ENCODE measurements around the gene KPNA4. TPM values are rescaled to one million over a fixed set of nuclear protein-coding genes. Genes with fewer than 3 reads are reported as not detected.

KPNA4 gene
- total and polyA plus RNA-seq, 5 donors from 2014 or later = 6.9 to 55.2 (median 8.6) TPM

DNA sequence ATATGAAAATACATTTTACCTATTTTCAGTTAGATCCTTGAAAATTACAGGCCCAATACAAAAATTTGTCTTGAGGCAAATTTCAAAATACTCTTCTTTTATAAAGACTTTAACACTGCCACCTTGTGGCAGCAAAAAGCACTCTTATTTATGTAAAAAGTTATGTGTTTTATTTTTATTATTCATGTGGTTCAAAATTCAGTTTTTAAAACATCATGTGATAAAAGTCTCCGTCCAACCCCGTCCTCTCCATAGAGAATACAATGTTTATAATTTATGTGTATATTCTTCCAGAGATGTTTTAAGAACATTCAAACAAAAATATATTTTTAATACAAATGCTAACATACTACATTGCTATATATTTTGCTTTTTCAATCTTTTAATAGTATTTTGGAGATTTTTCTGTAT is 78.9 kb downstream of the KPNA4 start:
- Histone ChIP-seq H3K36me3 (ENCODE audit: control insufficient read depth, insufficient read depth, low read length) (no peaks in the 10 kb centered on the region), H3K27ac (ENCODE audit: insufficient read depth, low read length, poor library complexity, severe bottlenecking) (no peak overlapping the region), H3K27me3 (ENCODE audit: control insufficient read depth, insufficient read depth, low read length) (no peaks in the 10 kb centered on the region), H3K4me3 (ENCODE audit: low read depth, low read length) (peak overlapping the region; percentile 4), H3K9me3 (ENCODE audit: control insufficient read depth in 2 of 2, low read length in 2 of 2) (no peaks in the 10 kb centered on the region), H3K4me1 (ENCODE audit: control insufficient read depth, insufficient read depth, low read length, poor library complexity, severe bottlenecking) (no peaks in the 10 kb centered on the region)
- DNase-seq = peak in 2 of 3 donors; percentile 29 to 66
- Mint-ChIP-seq H3K27ac (no peak overlapping the region), H3K27me3 (peaks cover 30% of the 10 kb centered on the region), H3K9me3 (peaks cover 0 to 3% (median 0%) of the 10 kb centered on the region in 7 donors), H3K36me3 (no peaks in the 10 kb centered on the region), H3K4me1 (peaks cover 0 to 6% (median 4%) of the 10 kb centered on the region in 4 donors), H3K4me3 (peak overlapping the region in 1 of 4 donors; percentile 69)
- ATAC-seq (ENCODE audit: low read depth in 2 of 2) = no peak

DNA sequence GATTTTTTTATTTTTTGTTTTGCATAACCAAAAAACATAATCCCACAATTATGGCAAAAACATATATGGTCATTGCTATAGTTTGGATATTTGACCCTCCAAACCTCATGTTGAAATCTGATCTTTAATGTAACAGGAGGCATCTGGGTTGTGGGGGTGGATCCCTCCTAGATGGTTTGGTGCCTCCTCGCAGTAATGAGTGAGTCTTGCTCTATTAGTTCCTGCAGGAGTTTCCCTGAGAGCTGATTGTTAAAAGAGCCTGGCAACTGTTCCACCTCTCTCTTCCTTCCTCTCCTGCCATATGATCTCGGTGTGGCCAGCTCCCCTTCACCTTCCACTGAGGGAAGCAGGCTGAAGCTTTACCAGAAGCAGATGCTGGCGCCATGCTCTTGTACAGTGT is 82.6 kb downstream of the KPNA4 start:
- Mint-ChIP-seq H3K27me3 (peaks cover 36% of the 10 kb centered on the region), H3K36me3 (no peaks in the 10 kb centered on the region)

DNA sequence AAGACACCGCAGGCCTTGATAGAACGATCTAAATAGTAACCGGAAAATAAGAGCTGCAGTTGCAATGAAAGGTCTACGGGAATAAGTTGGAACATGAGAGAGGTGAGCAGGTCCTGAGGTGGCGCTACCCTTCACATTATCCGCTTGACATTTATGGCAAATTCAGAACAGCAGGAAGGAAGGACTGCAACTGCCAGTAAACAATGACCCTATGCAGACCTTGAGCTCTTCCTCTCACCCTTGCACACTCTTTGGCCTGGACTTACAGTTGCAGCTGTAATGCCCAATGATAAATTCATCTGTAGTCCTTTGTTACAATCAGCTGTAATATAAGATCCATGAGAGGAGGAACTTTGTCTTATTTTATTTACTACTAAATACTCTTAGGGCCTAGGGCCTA is 83.5 kb downstream of the KPNA4 start:
- Mint-ChIP-seq H3K9me3 (peaks cover 0 to 3% (median 0%) of the 10 kb centered on the region in 7 donors), H3K4me1 (peaks cover 0 to 6% (median 4%) of the 10 kb centered on the region in 4 donors), H3K36me3 (no peaks in the 10 kb centered on the region), H3K27me3 (peaks cover 42% of the 10 kb centered on the region), H3K27ac (no peak overlapping the region), H3K4me3 (no peak overlapping the region)
- no peak overlapping the region for H3K27ac ChIP-seq (ENCODE audit: insufficient read depth, low read length, poor library complexity, severe bottlenecking)
- no peaks in the 10 kb centered on the region for H3K4me1 ChIP-seq (ENCODE audit: control insufficient read depth, insufficient read depth, low read length, poor library complexity, severe bottlenecking)
- H3K36me3 ChIP-seq (ENCODE audit: control insufficient read depth, insufficient read depth, low read length) = no peaks in the 10 kb centered on the region
- no peaks in the 10 kb centered on the region for H3K9me3 ChIP-seq (ENCODE audit: control insufficient read depth in 2 of 2, low read length in 2 of 2)
- DNase-seq = no peak
- H3K27me3 ChIP-seq (ENCODE audit: control insufficient read depth, insufficient read depth, low read length) = peaks cover 3% of the 10 kb centered on the region
- no peak overlapping the region for H3K4me3 ChIP-seq (ENCODE audit: low read depth, low read length)
- ATAC-seq (ENCODE audit: low read depth in 2 of 2) = no peak

More for the DNA sequence above, 82.6 kb downstream of the KPNA4 start:
- Mint-ChIP-seq H3K4me3 (no peak overlapping the region), H3K9me3 (peaks cover 0 to 3% (median 0%) of the 10 kb centered on the region in 7 donors), H3K27ac (no peak overlapping the region), H3K4me1 (peaks cover 0 to 6% (median 4%) of the 10 kb centered on the region in 4 donors)
- no peak overlapping the region for H3K27ac ChIP-seq (ENCODE audit: insufficient read depth, low read length, poor library complexity, severe bottlenecking)
- H3K4me1 ChIP-seq (ENCODE audit: control insufficient read depth, insufficient read depth, low read length, poor library complexity, severe bottlenecking) = no peaks in the 10 kb centered on the region
- ATAC-seq (ENCODE audit: low read depth in 2 of 2) (no peak), DNase-seq (no peak)
- no peaks in the 10 kb centered on the region for H3K36me3 ChIP-seq (ENCODE audit: control insufficient read depth, insufficient read depth, low read length)
- no peaks in the 10 kb centered on the region for H3K9me3 ChIP-seq (ENCODE audit: control insufficient read depth in 2 of 2, low read length in 2 of 2)
- H3K27me3 ChIP-seq (ENCODE audit: control insufficient read depth, insufficient read depth, low read length) = peaks cover under 1% of the 10 kb centered on the region
- no peak overlapping the region for H3K4me3 ChIP-seq (ENCODE audit: low read depth, low read length)

DNA sequence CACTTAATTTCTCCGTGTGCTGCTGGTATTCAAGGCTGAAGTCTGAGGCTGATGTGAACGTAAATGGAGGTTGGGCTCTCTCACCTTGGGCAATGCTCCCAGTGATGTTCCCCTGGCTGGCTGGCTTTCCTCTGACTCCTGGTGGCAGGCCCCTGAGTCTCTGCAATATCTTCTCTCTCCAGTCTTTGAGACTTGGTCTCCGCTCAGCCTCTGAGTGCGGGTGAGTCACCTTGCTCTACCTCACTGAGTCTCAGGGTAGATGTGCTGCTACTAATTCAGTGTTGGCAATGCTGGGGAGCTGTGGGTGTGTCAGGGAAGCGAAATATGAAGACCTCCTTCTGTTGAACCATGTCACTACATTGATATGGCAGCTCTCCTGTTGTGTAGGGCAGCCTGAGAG is 84.4 kb downstream of the KPNA4 start:
- DNase-seq (no peak), ATAC-seq (ENCODE audit: low read depth in 2 of 2) (no peak)
- Mint-ChIP-seq H3K36me3 (no peaks in the 10 kb centered on the region), H3K27ac (peak overlapping the region in 1 of 3 donors; percentile 80), H3K27me3 (peaks cover 38% of the 10 kb centered on the region), H3K4me3 (no peak overlapping the region), H3K4me1 (peaks cover 0 to 6% (median 2%) of the 10 kb centered on the region in 4 donors), H3K9me3 (peaks cover 0 to 3% (median 0%) of the 10 kb centered on the region in 7 donors)
- Histone ChIP-seq H3K4me1 (ENCODE audit: control insufficient read depth, insufficient read depth, low read length, poor library complexity, severe bottlenecking) (no peaks in the 10 kb centered on the region), H3K27me3 (ENCODE audit: control insufficient read depth, insufficient read depth, low read length) (peaks cover 3% of the 10 kb centered on the region), H3K27ac (ENCODE audit: insufficient read depth, low read length, poor library complexity, severe bottlenecking) (no peak overlapping the region), H3K9me3 (ENCODE audit: control insufficient read depth in 2 of 2, low read length in 2 of 2) (no peaks in the 10 kb centered on the region), H3K36me3 (ENCODE audit: control insufficient read depth, insufficient read depth, low read length) (no peaks in the 10 kb centered on the region), H3K4me3 (ENCODE audit: low read depth, low read length) (no peak overlapping the region)

DNA sequence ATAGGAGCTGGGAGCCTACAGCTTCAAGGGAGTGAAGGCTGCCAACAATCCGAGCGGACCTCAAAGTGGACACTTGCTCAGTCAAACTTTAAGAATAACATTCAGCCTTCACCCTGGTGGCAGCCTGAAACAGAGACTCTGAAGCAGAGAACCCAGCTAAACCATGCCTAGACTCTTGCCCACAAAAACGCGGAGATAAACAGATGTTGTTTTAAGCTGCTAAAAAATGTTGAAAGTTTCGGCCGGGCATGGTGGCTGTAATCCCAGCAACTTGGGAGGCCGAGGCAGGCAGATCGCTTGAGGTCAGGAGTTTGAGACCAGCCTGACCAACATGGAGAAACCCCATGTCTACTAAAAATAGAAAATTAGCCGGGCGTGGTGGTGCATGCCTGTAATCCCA is 86.0 kb downstream of the KPNA4 start:
- ATAC-seq (ENCODE audit: low read depth in 2 of 2) = no peak
- Histone ChIP-seq H3K4me3 (ENCODE audit: low read depth, low read length) (no peak overlapping the region), H3K27ac (ENCODE audit: insufficient read depth, low read length, poor library complexity, severe bottlenecking) (no peak overlapping the region), H3K36me3 (ENCODE audit: control insufficient read depth, insufficient read depth, low read length) (no peaks in the 10 kb centered on the region), H3K4me1 (ENCODE audit: control insufficient read depth, insufficient read depth, low read length, poor library complexity, severe bottlenecking) (no peaks in the 10 kb centered on the region), H3K9me3 (ENCODE audit: control insufficient read depth in 2 of 2, low read length in 2 of 2) (no peaks in the 10 kb centered on the region), H3K27me3 (ENCODE audit: control insufficient read depth, insufficient read depth, low read length) (peaks cover 9% of the 10 kb centered on the region)
- H3K36me3 Mint-ChIP-seq = no peaks in the 10 kb centered on the region
- peaks cover 0 to 3% (median 0%) of the 10 kb centered on the region in 7 donors for H3K9me3 Mint-ChIP-seq
- no peaks in the 10 kb centered on the region for H3K4me1 Mint-ChIP-seq
- no peak for DNase-seq
- H3K4me3 Mint-ChIP-seq = no peak overlapping the region
- no peak overlapping the region for H3K27ac Mint-ChIP-seq
- H3K27me3 Mint-ChIP-seq = peaks cover 27% of the 10 kb centered on the region

DNA sequence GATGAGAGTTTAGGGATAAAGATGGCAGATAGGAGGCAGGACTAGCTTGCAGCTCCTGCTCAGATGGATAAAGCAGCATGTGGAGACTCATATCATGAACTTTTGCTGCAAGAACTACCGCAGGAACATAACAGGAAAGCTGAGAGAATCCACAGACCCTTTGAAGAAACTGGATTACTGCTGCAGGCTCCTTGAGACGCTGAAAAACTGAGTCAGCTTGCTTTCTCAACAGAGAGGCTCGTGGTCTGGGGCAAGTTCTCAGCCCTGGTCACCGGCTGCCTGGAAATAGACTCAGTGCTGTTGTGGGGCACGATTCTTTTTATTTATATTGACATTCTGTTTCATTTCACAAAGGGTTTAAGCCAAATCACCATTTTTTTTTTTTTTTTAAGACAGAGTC is 87.0 kb downstream of the KPNA4 start:
- no peak overlapping the region for H3K4me3 Mint-ChIP-seq
- no peak for ATAC-seq (ENCODE audit: low read depth in 2 of 2)

DNA sequence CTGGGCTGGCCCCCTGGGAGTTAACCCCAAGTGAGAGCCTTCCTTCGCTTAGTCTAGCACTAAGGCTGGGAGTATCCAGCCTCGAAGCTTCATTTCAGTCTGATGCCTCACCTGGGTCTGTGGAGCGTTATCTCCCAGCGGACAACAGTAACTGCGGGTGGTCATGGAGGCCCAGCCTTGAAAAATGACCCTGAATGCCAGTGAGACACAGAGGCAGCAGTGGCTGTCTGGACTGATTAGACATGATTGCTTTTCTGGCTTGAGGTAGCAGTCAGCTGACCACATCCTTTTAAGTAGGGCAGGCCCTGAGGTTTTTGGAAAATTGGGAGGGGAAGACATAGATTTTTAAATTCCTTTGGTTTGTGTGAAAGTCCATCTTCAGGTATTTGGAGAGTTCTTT is 87.6 kb downstream of the KPNA4 start:
- no peak overlapping the region for H3K27ac ChIP-seq (ENCODE audit: insufficient read depth, low read length, poor library complexity, severe bottlenecking)
- H3K27ac Mint-ChIP-seq = no peak overlapping the region
- H3K27me3 ChIP-seq (ENCODE audit: control insufficient read depth, insufficient read depth, low read length) = peaks cover 19% of the 10 kb centered on the region
- H3K4me3 Mint-ChIP-seq = no peak overlapping the region
- H3K4me1 Mint-ChIP-seq = no peaks in the 10 kb centered on the region
- ATAC-seq (ENCODE audit: low read depth in 2 of 2) (no peak), DNase-seq (no peak)
- no peaks in the 10 kb centered on the region for H3K9me3 ChIP-seq (ENCODE audit: control insufficient read depth in 2 of 2, low read length in 2 of 2)
- no peaks in the 10 kb centered on the region for H3K4me1 ChIP-seq (ENCODE audit: control insufficient read depth, insufficient read depth, low read length, poor library complexity, severe bottlenecking)
- H3K27me3 Mint-ChIP-seq = peaks cover 21% of the 10 kb centered on the region
- peaks cover 0 to 1% (median 0%) of the 10 kb centered on the region in 7 donors for H3K9me3 Mint-ChIP-seq
- H3K36me3 ChIP-seq (ENCODE audit: control insufficient read depth, insufficient read depth, low read length) = no peaks in the 10 kb centered on the region
- H3K4me3 ChIP-seq (ENCODE audit: low read depth, low read length) = no peak overlapping the region
- no peaks in the 10 kb centered on the region for H3K36me3 Mint-ChIP-seq

More for the DNA sequence above, 87.0 kb downstream of the KPNA4 start:
- no peaks in the 10 kb centered on the region for H3K4me1 Mint-ChIP-seq
- H3K9me3 ChIP-seq (ENCODE audit: control insufficient read depth in 2 of 2, low read length in 2 of 2) = no peaks in the 10 kb centered on the region
- no peak overlapping the region for H3K27ac ChIP-seq (ENCODE audit: insufficient read depth, low read length, poor library complexity, severe bottlenecking)
- H3K9me3 Mint-ChIP-seq = peaks cover 0 to 1% (median 0%) of the 10 kb centered on the region in 7 donors
- H3K4me3 ChIP-seq (ENCODE audit: low read depth, low read length) = no peak overlapping the region
- H3K36me3 ChIP-seq (ENCODE audit: control insufficient read depth, insufficient read depth, low read length) = no peaks in the 10 kb centered on the region
- no peaks in the 10 kb centered on the region for H3K36me3 Mint-ChIP-seq
- H3K27me3 ChIP-seq (ENCODE audit: control insufficient read depth, insufficient read depth, low read length) = peaks cover 19% of the 10 kb centered on the region
- H3K27ac Mint-ChIP-seq = no peak overlapping the region
- DNase-seq = no peak
- no peaks in the 10 kb centered on the region for H3K4me1 ChIP-seq (ENCODE audit: control insufficient read depth, insufficient read depth, low read length, poor library complexity, severe bottlenecking)
- H3K27me3 Mint-ChIP-seq = peaks cover 21% of the 10 kb centered on the region

DNA sequence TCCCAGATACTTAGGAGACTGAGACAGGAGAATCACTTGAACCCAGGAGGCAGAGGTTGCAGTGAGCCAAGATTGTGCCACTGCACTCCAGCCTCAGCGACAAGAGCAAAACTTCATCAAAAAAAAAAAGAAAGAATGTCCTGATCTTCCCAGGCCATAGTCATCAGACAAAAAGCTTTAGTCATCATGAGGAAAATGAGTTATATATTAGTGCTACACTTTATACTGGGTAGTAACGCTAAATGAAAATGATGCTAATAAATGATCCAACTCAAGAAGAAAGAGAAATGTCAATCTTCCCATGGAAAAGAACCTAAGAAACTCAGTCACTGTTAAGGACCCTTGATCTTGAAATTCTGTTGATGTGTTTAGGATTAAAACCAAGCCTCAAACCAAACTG is 89.5 kb downstream of the KPNA4 start:
- ATAC-seq (ENCODE audit: low read depth in 2 of 2) (no peak), DNase-seq (no peak)
- Mint-ChIP-seq H3K4me1 (no peaks in the 10 kb centered on the region), H3K4me3 (no peak overlapping the region), H3K9me3 (peaks cover 0 to 3% (median 0%) of the 10 kb centered on the region in 7 donors), H3K27ac (no peak overlapping the region), H3K27me3 (peaks cover 12% of the 10 kb centered on the region), H3K36me3 (no peaks in the 10 kb centered on the region)
- peaks cover 22% of the 10 kb centered on the region for H3K27me3 ChIP-seq (ENCODE audit: control insufficient read depth, insufficient read depth, low read length)
- H3K36me3 ChIP-seq (ENCODE audit: control insufficient read depth, insufficient read depth, low read length) = no peaks in the 10 kb centered on the region
- H3K27ac ChIP-seq (ENCODE audit: insufficient read depth, low read length, poor library complexity, severe bottlenecking) = no peak overlapping the region
- peaks cover 6 to 8% of the 10 kb centered on the region in 2 experiments for H3K9me3 ChIP-seq (ENCODE audit: control insufficient read depth in 2 of 2, low read length in 2 of 2)
- H3K4me3 ChIP-seq (ENCODE audit: low read depth, low read length) = no peak overlapping the region
- no peaks in the 10 kb centered on the region for H3K4me1 ChIP-seq (ENCODE audit: control insufficient read depth, insufficient read depth, low read length, poor library complexity, severe bottlenecking)
